ENCODE results near the gene SCAF11. TPM values are rescaled to one million over a fixed set of nuclear protein-coding genes. Genes with fewer than 3 reads are reported as not detected.

Gene SCAF11
- total and polyA plus RNA-seq, 2 experiments from 2014 or later = 77.0 to 84.8 TPM

Small RNA genes lying within 50 kb of the gene (small RNA-seq; reads per million reads assigned to genes)
- not detected for gene RN7SL246P (ENCODE audit: low replicate concordance)
